HG02884 (cell line): ENCODE measurements around the gene CTDSP1.

Experiments
- ATAC-seq: cut with Tn5 transposase; IDR thresholded peaks from one replicate; pipeline ENCODE4 v1.9.1; 2021; ENCODE audit warnings: mild to moderate bottlenecking, moderate library complexity; ENCODE audit not compliant: unreplicated experiment

Gene CTDSP1

GRCh38 chr2:218422403-218423086 is 22.9 kb downstream of the CTDSP1 start:
- ATAC-seq: no peak

DNA sequence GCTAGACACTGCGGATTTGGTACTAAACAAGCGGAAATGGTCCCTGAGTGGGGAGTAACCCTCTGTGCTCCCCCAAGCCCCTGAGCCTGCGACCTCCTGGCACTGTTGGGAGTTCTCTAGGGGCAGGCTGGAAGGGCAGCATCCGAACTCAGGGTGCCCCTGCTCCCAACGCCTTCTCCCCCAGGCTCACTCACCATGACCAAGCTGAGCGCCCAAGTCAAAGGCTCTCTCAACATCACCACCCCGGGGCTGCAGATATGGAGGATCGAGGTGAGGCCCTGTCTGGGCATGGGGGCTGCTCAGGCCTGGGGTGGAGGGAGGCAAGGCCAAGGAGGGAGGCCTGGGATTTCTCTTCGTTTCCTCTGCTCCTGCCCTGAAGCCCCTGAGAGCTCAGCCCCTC is 23.9 kb downstream of the CTDSP1 start:
- no peak for ATAC-seq

- ATAC-seq: no peak
These were observed 25.9 kb downstream of the CTDSP1 start for GRCh38 chr2:218425531-218425930.

GRCh38 chr2:218427741-218428140 is 28.1 kb downstream of the CTDSP1 start:
- no peak for ATAC-seq

GRCh38 chr2:218428846-218429558 is 29.3 kb downstream of the CTDSP1 start:
- ATAC-seq: no peak

- ATAC-seq: no peak
These were observed 30.4 kb downstream of the CTDSP1 start for GRCh38 chr2:218429911-218430692.

DNA sequence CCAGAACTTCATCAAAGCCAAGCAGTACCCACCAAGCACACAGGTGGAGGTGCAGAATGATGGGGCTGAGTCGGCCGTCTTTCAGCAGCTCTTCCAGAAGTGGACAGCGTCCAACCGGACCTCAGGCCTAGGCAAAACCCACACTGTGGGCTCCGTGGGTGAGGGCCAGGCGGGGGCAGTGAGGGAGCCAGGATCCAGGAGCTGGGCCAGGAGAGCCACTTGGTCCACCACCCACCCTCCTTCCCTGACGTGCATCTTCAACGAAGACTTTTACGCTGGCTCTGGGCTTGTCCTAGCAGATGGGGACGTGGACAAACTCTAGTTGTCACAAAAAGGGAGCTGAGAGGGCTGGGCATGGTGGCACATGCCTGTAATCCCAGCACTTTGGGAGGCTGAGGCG is 31.1 kb downstream of the CTDSP1 start:
- no peak for ATAC-seq

DNA sequence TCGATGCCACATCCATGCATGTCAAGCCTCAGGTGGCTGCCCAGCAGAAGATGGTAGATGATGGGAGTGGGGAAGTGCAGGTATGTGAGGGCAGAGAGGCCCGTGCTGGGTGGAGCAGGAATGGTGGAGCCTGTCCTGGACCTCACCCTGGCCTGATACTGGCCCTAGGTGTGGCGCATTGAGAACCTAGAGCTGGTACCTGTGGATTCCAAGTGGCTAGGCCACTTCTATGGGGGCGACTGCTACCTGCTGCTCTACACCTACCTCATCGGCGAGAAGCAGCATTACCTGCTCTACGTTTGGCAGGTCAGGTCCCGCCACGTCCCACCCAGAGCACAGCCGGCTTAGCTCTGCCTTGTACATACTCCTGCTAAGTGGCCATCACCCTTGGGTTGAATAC is 32.2 kb downstream of the CTDSP1 start:
- no peak for ATAC-seq

- ATAC-seq: no peak
These were observed 33.2 kb downstream of the CTDSP1 start for GRCh38 chr2:218432676-218433365.

GRCh38 chr2:218434456-218434855 is 34.8 kb downstream of the CTDSP1 start:
- no peak for ATAC-seq

- no peak for ATAC-seq
These were observed 35.6 kb downstream of the CTDSP1 start for GRCh38 chr2:218435003-218435982.

- no peak for ATAC-seq
These were observed 37.3 kb downstream of the CTDSP1 start for GRCh38 chr2:218436992-218437391.

- no peak for ATAC-seq
These were observed 38.3 kb downstream of the CTDSP1 start for GRCh38 chr2:218437969-218438368.

DNA sequence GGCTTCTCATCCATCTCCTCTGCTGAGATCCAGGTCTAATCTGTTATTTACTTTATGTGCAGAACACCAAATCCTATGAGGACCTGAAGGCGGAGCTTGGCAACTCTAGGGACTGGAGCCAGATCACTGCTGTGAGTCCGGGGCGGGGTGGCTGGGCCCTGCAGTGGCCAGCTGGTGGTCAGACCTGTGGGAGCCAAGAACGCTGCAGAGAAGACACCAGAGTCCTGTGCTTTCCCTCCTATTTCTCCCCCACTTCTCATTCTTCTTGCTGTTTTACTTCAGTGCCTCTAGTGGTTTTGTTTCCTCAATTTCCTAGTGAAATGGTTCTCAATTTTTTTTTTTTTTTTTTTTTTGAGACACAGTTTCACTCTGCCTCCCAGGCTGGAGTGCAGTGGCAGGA is 38.9 kb downstream of the CTDSP1 start:
- no peak for ATAC-seq

DNA sequence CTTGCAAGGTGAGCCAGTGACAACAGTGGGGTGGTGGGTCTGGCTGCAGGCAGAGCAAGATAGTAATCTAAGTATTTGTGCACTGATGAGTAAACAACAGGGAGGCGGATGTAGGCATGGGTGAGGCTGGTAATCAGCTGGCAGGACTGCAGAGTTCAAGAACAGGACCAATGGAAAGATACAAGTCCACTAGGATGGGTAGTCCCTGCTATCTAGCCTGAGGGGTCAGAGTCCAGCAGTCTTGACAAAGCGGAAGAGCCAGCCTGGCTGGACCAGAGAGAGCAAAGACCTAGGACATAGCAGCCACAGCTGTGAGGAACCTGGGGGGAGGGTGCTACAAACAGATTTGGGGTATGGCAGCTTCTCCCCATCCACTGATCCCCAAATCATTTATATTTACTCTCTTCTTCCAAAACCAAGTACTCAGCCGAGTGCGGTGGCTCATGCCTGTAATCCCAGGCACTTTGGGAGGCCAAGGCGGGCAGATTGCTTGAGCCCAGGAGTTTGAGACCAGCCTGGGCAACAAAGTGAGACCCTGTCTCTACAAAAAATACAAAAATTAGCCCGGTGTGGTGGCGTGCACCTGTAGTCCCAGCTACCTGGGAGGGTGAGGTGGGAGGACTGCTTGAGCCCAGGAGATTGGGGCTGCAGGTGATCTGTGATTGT is 45.2 kb downstream of the CTDSP1 start:
- ATAC-seq: no peak

GRCh38 chr2:218445602-218446001 is 45.9 kb downstream of the CTDSP1 start:
- ATAC-seq: no peak

DNA sequence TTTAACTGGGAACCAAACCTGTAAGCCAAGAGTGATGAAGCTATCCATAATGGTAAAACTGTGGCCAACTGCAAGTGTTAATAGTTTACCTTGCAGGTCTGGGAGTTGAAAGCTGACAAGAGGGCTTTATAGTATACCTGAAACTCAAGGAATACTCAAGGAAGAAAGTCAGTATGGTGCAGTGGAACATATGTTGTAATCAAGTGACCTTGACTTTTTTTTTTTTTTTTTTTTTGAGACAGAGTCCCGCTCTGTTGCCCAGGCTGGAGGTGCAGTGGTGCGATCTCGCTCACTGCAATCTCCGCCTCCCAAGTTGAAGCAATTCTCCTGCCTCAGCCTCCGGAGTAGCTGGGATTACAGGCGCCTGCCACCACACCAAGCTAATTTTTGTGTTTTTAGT is 46.9 kb downstream of the CTDSP1 start:
- no peak for ATAC-seq

GRCh38 chr2:218447072-218447471 is 47.4 kb downstream of the CTDSP1 start:
- ATAC-seq: no peak

- no peak for ATAC-seq
These were observed 49.3 kb downstream of the CTDSP1 start for GRCh38 chr2:218448934-218449333.

GRCh38 chr2:218452079-218452478 is 52.4 kb downstream of the CTDSP1 start:
- ATAC-seq: no peak
